Left ventricle myocardium superior (tissue), 1 donor: ENCODE measurements around the gene CHML. TPM values are rescaled to one million over a fixed set of nuclear protein-coding genes. Genes with fewer than 3 reads are reported as not detected.

Experiments used
- ATAC-seq: fragments of 200-7000 bp; cut with Tn5 transposase; one replicate; pipeline ENCODE4 v1.9.1; 2020; ENCODE audit warnings: mild to moderate bottlenecking, moderate library complexity
- DNase-seq: peaks from one replicate; pipeline ENCODE4 v3.0.0-alpha.2; 2020
- intact Hi-C: fragments of 100-400 bp; cut with micrococcal nuclease; formaldehyde crosslinking; loops from one replicate; pipeline ENCODE4 v1.11.0; 2022
- total RNA-seq: library from RNA; stranded (reverse); fragmentation: NEBNext Ultra II Directional; extraction: Animal tissue kit (Norgen Biotek cat#: 25700); gene quantifications from one replicate; pipeline ENCODE4 v1.2.1, GENCODE V29; 2021
- donor health status: DM: no; HTN: yes; CAD: no; lungs with severe emphysema.

CHML gene
- total RNA-seq, 1 donor from 2014 or later = 6.0 TPM

- intact Hi-C loops = loop anchor here (10.0 kb wide), 1 partner anchor 106 kb away; no protein-coding TSS in a partner anchor
- DNase-seq = no peak
- ATAC-seq = no peak
Observed at GRCh38 chr1:241630476-241630875, 9.7 kb downstream of the CHML start.

- no peak for DNase-seq
- ATAC-seq = no peak
- intact Hi-C loops = loop anchor here (10.0 kb wide), 1 partner anchor 105 kb away; no protein-coding TSS in a partner anchor
Observed at GRCh38 chr1:241630005-241630404, 10.2 kb downstream of the CHML start.

- DNase-seq (no peak), ATAC-seq (no peak)
- intact Hi-C loops = no loop called here
Observed at GRCh38 chr1:241627453-241628259, 12.5 kb downstream of the CHML start.

- no peak for DNase-seq
- intact Hi-C loops = no loop called here
- no peak for ATAC-seq
Observed at GRCh38 chr1:241624935-241625334, 15.2 kb downstream of the CHML start.

GRCh38 chr1:241622669-241623068 lies 17.5 kb downstream of the CHML start:
- intact Hi-C loops = no loop called here
- peak; percentile 47 for ATAC-seq
- no peak for DNase-seq

- DNase-seq (no peak), ATAC-seq (no peak)
- intact Hi-C loops = loop anchor here (10.0 kb wide), 1 partner anchor 227 kb away; the partner anchor contains the start of gene EXO1
Observed at GRCh38 chr1:241617426-241617825, 22.7 kb downstream of the CHML start.

- ATAC-seq = no peak
- intact Hi-C loops = loop anchor here (10.0 kb wide), 1 partner anchor 229 kb away; the partner anchor contains the start of gene EXO1
- no peak for DNase-seq
Observed at GRCh38 chr1:241615043-241615974, 24.9 kb downstream of the CHML start.

- ATAC-seq (no peak), DNase-seq (no peak)
- intact Hi-C loops = loop anchor here (10.0 kb wide), 1 partner anchor 230 kb away; the partner anchor contains the start of gene EXO1
Observed at GRCh38 chr1:241614572-241614971, 25.6 kb downstream of the CHML start.

- no peak for ATAC-seq
- DNase-seq = no peak
- intact Hi-C loops = loop anchor here (10.0 kb wide), 1 partner anchor 231 kb away; the partner anchor contains the start of gene EXO1
Observed at GRCh38 chr1:241614144-241614543, 26.0 kb downstream of the CHML start.

- intact Hi-C loops = loop anchor here (10.0 kb wide), 1 partner anchor 232 kb away; the partner anchor contains the start of gene EXO1
- ATAC-seq = no peak
- DNase-seq = no peak
Observed at GRCh38 chr1:241612533-241613477, 27.4 kb downstream of the CHML start.

GRCh38 chr1:241611736-241612135 lies 28.4 kb downstream of the CHML start:
- intact Hi-C loops = loop anchor here (10.0 kb wide), 1 partner anchor 233 kb away; the partner anchor contains the start of gene EXO1
- no peak for ATAC-seq
- DNase-seq = no peak

GRCh38 chr1:241611063-241611462 lies 29.1 kb downstream of the CHML start:
- intact Hi-C loops = loop anchor here (10.0 kb wide), 1 partner anchor 234 kb away; the partner anchor contains the start of gene EXO1
- peak; percentile 91 for ATAC-seq

GRCh38 chr1:241610056-241610815 lies 29.9 kb downstream of the CHML start:
- DNase-seq = no peak
- intact Hi-C loops = loop anchor here (10.0 kb wide), 1 partner anchor 235 kb away; the partner anchor contains the start of gene EXO1
- peak; percentile 85 for ATAC-seq

More at GRCh38 chr1:241611063-241611462, 29.1 kb downstream of the CHML start:
- no peak for DNase-seq

GRCh38 chr1:241608379-241609033 lies 31.7 kb downstream of the CHML start:
- intact Hi-C loops = no loop called here
- no peak for DNase-seq
- ATAC-seq = no peak

GRCh38 chr1:241607497-241607896 lies 32.7 kb downstream of the CHML start:
- ATAC-seq (no peak), DNase-seq (no peak)
- intact Hi-C loops = no loop called here

- ATAC-seq (no peak), DNase-seq (no peak)
- intact Hi-C loops = no loop called here
Observed at GRCh38 chr1:241606544-241606943, 33.6 kb downstream of the CHML start.
